Type B pancreatic cell (in vitro differentiated cells): ENCODE data around the gene ABHD17C. TPM values are rescaled to one million over a fixed set of nuclear protein-coding genes. Genes with fewer than 3 reads are reported as not detected.

ENCODE experiments used
- DNase-seq: peaks from one replicate; pipeline ENCODE4 v3.0.0; 2021; ENCODE audit warnings: mixed read lengths; ENCODE audit not compliant: unreplicated experiment; ENCODE audit errors: extremely low spot score
- H3K27ac Mint-ChIP-seq: 2 replicates; pipeline ENCODE4 v1.8.0; 2021; ENCODE audit warnings: mild to moderate bottlenecking, mixed read lengths
- H3K27me3 Mint-ChIP-seq: 2 replicates; pipeline ENCODE4 v1.8.0; 2021; ENCODE audit warnings: mixed read lengths
- H3K36me3 Mint-ChIP-seq: 2 replicates; pipeline ENCODE4 v1.8.0; 2021; ENCODE audit warnings: mixed read lengths
- H3K4me1 Mint-ChIP-seq: one replicate; pipeline ENCODE4 v1.8.0; 2021; ENCODE audit warnings: mixed read lengths; ENCODE audit not compliant: unreplicated experiment
- H3K4me3 Mint-ChIP-seq: 2 replicates; pipeline ENCODE4 v1.8.0; 2021; ENCODE audit warnings: mild to moderate bottlenecking, mixed read lengths
- H3K9me3 Mint-ChIP-seq: 2 replicates; pipeline ENCODE4 v1.8.0; 2021; ENCODE audit warnings: mixed read lengths
- total RNA-seq: library from RNA; stranded (reverse); gene quantifications from 2 replicates; pipeline ENCODE4 v1.2.1, GENCODE V29; 2021; ENCODE audit warnings: low replicate concordance
- TF ChIP-seq, protein P1 (sequence below): fragments of 200-600 bp; sonication (generic); conservative IDR thresholded peaks from 2 replicates; pipeline ENCODE4 v1.5.0; 2021; ENCODE audit warnings: antibody characterized with exemption, mild to moderate bottlenecking

ABHD17C gene
- total RNA-seq, 1 donor from 2014 or later, result 41.0 TPM

GRCh38 chr15:80732167-80732566, 37.1 kb downstream of the ABHD17C start:
- Mint-ChIP-seq H3K27me3 (no peaks in the 10 kb centered on the region), H3K27ac (no peak overlapping the region), H3K9me3 (peaks cover 3% of the 10 kb centered on the region), H3K4me1 (peaks cover 53% of the 10 kb centered on the region), H3K36me3 (peaks cover 17% of the 10 kb centered on the region), H3K4me3 (no peak overlapping the region)
- TF ChIP-seq, protein P1, sequence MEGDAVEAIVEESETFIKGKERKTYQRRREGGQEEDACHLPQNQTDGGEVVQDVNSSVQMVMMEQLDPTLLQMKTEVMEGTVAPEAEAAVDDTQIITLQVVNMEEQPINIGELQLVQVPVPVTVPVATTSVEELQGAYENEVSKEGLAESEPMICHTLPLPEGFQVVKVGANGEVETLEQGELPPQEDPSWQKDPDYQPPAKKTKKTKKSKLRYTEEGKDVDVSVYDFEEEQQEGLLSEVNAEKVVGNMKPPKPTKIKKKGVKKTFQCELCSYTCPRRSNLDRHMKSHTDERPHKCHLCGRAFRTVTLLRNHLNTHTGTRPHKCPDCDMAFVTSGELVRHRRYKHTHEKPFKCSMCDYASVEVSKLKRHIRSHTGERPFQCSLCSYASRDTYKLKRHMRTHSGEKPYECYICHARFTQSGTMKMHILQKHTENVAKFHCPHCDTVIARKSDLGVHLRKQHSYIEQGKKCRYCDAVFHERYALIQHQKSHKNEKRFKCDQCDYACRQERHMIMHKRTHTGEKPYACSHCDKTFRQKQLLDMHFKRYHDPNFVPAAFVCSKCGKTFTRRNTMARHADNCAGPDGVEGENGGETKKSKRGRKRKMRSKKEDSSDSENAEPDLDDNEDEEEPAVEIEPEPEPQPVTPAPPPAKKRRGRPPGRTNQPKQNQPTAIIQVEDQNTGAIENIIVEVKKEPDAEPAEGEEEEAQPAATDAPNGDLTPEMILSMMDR, result no peak
- no peak for DNase-seq

DNA sequence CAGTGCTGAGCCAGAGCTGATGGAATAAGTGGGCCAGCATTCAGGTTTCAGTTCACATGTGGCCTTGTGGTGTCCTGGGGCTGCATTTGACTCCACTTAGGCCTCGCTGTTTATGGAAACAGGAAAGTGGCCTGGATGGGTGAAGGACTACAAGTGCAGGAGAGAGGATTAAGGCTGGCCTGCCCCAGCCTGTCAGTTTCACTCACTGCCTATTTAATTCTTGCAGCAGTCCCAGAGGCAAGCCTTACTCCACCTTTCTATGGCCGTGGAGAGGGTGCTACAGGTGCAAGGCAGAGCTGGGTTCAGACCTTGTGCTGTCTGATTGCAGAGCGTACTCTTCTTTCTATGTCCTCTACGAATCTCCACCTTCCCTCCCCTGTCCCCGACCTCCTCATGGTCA, 37.7 kb downstream of the ABHD17C start:
- Mint-ChIP-seq H3K4me1 (peaks cover 54% of the 10 kb centered on the region), H3K4me3 (no peak overlapping the region), H3K9me3 (peaks cover 5% of the 10 kb centered on the region), H3K27me3 (no peaks in the 10 kb centered on the region), H3K27ac (no peak overlapping the region), H3K36me3 (peaks cover 19% of the 10 kb centered on the region)
- no peak for DNase-seq
- TF ChIP-seq, protein P1, result no peak

GRCh38 chr15:80733460-80733859, 38.4 kb downstream of the ABHD17C start:
- Mint-ChIP-seq H3K27me3 (no peaks in the 10 kb centered on the region), H3K4me1 (peaks cover 50% of the 10 kb centered on the region), H3K36me3 (peaks cover 24% of the 10 kb centered on the region), H3K27ac (no peak overlapping the region), H3K9me3 (peaks cover 7% of the 10 kb centered on the region), H3K4me3 (no peak overlapping the region)
- DNase-seq, result no peak
- TF ChIP-seq, protein P1, result no peak

- Mint-ChIP-seq H3K27ac (no peak overlapping the region), H3K9me3 (peaks cover 17% of the 10 kb centered on the region), H3K4me3 (peak overlapping the region; percentile 39), H3K36me3 (peaks cover 31% of the 10 kb centered on the region), H3K27me3 (no peaks in the 10 kb centered on the region), H3K4me1 (peaks cover 43% of the 10 kb centered on the region)
- TF ChIP-seq, protein P1, result no peak
- DNase-seq, result no peak
Observed at GRCh38 chr15:80735344-80735743, 40.2 kb downstream of the ABHD17C start.

GRCh38 chr15:80736560-80736959, 41.5 kb downstream of the ABHD17C start:
- Mint-ChIP-seq H3K27ac (peak overlapping the region; percentile 24), H3K27me3 (no peaks in the 10 kb centered on the region), H3K4me3 (peak overlapping the region; percentile 21), H3K36me3 (peaks cover 32% of the 10 kb centered on the region), H3K9me3 (peaks cover 17% of the 10 kb centered on the region), H3K4me1 (peaks cover 40% of the 10 kb centered on the region)
- TF ChIP-seq, protein P1, result no peak
- no peak for DNase-seq

DNA sequence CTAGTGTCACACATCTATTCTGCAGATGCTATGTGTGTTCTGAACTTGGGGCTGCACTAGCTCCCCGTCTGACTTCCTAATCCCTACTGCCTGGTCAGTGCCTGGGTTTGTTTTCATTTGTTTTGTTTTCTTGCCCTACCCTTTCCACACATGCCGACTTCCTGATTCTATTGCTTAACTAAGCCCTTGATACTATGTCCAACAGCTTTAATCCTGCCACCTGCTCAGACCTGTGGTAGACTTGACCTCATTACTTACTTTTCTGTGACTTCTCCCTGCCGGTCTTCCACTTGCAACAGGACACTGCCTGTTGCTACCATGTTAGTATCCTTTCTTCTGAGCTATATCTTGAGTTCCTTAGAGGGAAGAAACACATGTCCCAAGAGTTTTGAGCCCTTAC, 44.8 kb downstream of the ABHD17C start:
- Mint-ChIP-seq H3K27me3 (no peaks in the 10 kb centered on the region), H3K4me3 (no peak overlapping the region), H3K4me1 (peaks cover 55% of the 10 kb centered on the region), H3K36me3 (peaks cover 37% of the 10 kb centered on the region), H3K27ac (peak overlapping the region; percentile 11), H3K9me3 (peaks cover 23% of the 10 kb centered on the region)
- TF ChIP-seq, protein P1, result no peak
- DNase-seq, result no peak
